GM21723 (cell line): ENCODE results near the gene NR6A1.

Experiments used
- ATAC-seq: cut with Tn5 transposase; IDR thresholded peaks from one replicate; pipeline ENCODE4 v1.9.1; 2021; ENCODE audit warnings: mild to moderate bottlenecking, moderate library complexity; ENCODE audit not compliant: unreplicated experiment

Gene NR6A1

GRCh38 chr9:124507880-124508423 is 263.2 kb downstream of the NR6A1 start:
- no peak for ATAC-seq

DNA sequence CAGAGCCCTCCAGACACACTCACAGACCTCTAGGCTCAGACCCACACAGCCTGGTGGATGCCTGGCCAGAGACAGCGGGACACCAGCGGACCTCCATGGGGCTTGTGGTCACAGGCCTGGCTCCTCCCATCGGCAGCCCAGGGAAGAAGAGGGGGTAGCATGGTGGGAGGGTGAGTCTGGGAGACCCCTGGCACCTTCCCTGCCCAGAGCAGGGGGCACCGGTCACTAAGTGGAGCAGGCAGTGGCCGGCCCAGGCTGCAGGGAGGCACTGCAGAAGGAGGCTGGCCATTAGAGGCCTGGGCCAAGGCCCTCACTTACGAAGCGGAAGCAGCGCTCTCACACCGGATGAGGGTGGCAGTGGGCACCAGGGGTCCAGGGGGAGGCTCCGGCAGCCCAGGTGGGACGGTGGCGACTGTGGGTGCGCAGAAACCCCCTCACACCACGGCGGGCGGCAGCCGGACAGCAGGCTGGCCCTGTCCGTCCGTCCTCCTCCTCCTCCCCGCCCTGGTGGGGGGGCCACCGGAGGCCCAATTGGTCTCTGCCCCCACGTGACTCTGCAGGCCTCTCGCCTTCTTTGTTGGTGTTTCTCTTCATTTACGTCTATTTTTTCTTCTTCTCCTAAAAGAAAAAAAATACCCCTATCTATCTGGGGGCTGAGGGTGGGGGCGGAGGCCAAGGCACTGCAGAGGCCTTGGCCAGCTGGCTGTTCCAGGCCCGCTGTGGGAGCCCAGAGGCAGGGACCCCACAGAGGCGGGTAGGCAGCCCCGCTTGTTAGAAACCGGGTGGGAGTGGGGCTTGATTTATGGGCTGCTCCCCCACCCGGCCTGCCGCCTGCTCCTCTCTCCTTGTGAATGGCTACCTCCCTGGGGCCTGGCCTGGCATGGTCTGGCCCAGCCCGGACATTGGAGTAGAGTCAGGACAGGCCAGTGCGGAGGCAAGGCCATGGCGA is 263.9 kb downstream of the NR6A1 start, which contains the start of gene NR5A1:
Gene NR5A1 (minus strand): TSS at position 469 of the 949 bp plus-strand sequence. CDS start 4,004 bp downstream, outside the sequence.
- ATAC-seq: no peak

DNA sequence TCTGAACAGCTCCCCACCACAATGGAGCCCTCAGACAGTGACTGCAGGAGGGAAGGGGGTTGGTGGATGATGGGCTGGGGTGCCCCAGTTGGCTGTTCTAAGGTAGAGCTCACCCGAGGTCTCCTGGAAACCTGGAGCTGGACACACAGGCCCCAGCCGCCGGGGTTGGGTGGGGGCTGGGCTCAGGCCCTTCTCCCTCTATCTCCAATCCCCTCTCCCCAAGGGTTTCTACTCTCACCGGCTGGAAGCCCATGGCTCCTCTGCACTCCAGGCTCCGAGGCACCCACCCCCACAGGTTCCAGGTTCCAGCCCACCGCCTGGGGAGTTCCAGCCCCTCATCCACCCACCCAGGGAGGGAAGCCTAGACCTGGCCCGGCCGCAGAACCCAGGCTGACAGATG is 264.7 kb downstream of the NR6A1 start:
- no peak for ATAC-seq

- ATAC-seq: no peak
Measured at GRCh38 chr9:124505901-124506346, 265.2 kb downstream of the NR6A1 start.

DNA sequence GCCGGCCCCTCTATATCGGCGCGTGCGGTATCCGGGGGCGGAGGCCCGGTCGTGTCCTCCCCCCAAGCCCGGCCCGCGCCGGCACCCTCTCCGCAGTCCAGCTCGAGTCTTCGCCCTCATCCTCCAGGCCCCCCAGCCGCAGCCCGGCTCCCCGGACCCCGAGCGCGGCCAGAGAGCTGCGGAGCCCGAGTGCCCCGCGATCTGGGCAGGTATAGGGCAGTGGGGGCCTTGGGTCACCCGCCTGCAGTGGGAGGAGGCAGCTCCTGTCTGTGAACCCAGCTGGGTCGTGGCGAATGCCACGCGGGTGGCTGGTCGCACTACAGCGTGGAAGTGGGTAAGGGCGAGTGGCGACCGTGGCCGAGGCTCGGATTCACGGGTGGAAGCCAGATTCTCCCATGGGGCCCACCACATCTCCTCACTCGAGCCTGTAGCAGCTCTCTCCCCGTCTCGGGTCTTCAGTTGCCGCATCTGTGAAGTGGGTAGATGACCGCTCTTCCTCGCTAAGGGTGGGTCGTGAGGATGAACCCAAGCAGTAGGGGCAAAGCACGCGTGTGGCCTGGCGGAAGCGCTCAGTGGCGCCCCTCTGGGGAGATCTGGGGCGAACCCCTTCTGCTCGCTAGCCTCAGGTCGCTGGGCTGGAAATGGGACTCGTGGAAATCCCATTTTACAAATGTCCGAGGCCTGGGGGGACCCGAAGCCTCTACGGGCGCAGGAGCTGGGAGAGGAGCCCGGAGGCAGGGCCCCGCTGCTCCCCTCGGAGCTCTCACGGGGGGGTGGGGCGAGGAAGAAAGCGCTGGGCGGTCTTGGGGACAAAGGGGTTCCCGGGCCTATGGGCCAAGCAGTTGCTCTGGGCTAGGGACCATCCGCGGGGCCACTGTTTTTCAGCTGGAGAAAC is 265.9 kb downstream of the NR6A1 start:
- ATAC-seq: no peak

DNA sequence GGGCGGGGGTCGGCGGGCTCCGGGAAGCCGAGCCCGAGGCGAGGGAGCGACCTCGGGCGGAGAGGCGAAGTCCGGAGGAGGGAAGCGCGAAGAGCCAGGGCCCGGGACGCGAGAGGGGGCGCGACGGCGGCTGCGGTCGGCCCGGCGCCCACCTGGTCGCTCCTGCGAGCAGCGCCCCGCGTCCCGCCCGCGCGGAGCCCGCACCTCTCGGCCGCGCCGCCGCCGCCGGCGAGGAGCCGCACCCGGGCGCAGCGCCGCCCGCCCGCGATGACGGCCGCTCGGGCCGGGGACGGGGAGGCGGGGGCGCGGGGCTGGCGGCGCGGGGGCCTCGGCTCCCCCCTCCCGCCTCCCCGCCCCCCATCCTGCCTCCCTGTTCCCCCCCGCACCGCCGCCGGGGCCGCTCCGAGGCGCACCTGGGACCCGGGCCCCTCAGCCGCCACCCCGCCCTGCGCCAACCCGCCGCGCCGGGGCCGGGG is 266.5 kb downstream of the NR6A1 start:
- ATAC-seq: no peak

DNA sequence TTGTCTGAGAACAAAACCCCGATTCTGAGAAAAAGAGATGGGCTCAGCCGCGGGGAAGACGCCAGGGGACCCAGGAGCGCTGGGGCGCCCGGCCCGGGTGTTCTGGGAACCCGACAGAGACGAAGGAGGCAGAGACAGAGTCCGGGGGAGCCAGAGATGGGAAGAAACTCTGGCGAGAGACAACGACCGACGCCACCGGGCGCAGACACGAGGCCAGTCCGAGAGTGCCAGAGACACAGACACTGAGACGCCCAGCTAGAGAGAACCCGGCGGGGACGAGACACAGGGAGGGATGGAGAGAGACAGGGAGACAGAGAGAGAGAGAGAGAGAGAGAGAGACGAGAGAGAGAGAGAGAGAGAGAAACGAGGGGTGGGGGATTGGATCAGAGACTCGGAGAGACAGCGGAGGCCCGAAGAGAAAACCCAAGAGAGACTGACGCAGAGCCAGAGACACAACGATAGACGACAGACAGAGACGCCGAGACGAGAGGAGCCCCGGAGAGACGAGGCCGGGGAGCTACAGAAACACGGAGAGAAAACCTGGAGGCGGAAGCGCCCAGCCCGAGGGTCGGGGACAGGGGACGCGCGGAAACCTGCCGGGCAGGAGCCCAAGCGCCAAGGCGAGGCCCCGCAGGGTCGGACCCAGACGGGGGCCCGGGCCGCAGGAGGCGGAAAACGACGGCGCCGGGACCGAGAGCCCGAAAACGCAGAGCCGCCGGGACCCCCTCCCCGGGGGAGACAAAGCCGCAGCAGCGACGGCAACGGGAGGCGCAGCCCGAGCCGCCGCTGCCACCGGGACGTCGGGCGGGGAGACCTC is 267.2 kb downstream of the NR6A1 start:
- ATAC-seq: no peak

GRCh38 chr9:124502711-124503702 is 268.1 kb downstream of the NR6A1 start:
- ATAC-seq: no peak

GRCh38 chr9:124501771-124502320 is 269.3 kb downstream of the NR6A1 start:
- ATAC-seq: no peak

DNA sequence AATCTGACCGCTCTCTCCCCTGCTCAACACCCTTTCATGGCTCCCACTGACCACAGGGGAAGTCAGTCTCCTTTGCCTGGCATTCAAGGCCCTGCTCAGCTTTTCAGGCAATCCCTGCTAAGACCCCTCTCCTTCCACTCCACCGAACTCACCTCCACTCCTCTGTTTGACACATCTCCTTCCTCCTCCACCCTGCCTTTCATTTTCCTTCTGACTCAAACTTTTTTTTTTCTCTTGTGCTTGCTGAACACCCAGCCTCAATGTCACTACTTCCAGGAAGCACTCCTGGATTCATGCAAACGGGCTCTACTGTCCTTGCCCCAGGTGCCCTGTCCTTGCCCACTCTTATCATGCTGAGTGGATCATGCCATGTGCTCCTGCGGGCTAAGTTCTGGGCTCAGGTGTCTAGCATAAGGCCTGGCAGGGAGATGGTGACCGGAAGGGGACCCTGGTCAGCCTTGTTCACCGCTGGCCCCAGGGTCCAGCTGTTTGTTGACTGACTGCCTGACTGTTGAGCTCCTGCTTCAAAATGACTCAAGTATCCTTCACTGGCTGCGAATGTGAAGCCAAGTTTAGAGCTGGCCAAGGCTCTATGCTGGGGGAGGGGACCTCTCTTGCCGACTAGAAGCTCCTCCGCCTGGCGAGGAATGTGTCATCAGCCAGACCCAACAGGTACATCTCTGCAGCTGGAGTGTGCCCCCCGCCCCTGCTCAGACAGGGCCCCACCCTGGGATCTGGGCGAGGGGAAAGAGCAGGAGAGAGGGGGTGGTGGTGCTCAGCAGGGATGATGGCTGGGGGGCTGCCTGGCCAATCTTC is 270.1 kb downstream of the NR6A1 start:
- ATAC-seq: no peak

GRCh38 chr9:124500028-124500795 is 270.9 kb downstream of the NR6A1 start:
- no peak for ATAC-seq

DNA sequence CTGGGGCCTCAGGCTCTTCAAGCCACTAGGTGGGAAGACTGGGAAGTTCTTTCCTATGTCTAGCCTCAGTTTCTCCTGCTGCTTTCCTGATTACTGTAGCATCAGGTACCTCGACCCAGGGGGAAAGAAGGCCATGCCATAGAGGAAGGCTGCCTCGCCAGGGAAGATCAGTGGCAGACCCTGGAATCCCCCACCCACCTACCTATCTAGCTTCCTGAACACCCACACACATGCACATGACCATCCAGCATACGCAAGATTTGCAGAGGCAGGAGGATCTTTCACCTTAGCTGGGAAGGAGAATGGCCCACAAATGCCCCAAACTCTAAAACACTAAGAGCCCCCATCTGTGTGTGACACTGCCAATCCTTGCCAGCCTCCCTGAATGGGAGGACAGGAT is 271.9 kb downstream of the NR6A1 start:
- ATAC-seq: no peak

GRCh38 chr9:124498499-124499146 is 272.5 kb downstream of the NR6A1 start:
- no peak for ATAC-seq

GRCh38 chr9:124498040-124498439 is 273.1 kb downstream of the NR6A1 start:
- ATAC-seq: no peak

GRCh38 chr9:124497441-124497840 is 273.7 kb downstream of the NR6A1 start:
- no peak for ATAC-seq

DNA sequence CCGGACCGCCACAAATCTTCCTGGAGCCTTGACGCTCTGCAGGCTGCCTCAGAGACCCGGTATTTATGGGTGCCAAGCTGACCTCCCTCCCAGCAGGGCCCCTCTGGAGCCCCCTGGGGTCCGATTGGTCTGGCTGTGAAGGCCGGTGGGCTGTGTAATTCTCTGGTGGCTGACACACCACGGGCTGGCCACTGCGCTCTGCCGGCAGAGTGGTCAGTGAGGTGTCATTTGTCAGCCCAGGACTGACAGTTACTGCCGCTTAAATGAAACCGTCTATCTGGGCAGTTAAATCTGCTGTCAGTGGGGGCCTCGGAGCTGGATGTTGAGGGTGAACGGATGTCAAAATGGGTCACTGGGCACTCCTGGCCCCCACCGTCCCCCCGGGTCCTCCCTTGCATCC is 274.6 kb downstream of the NR6A1 start:
- no peak for ATAC-seq

DNA sequence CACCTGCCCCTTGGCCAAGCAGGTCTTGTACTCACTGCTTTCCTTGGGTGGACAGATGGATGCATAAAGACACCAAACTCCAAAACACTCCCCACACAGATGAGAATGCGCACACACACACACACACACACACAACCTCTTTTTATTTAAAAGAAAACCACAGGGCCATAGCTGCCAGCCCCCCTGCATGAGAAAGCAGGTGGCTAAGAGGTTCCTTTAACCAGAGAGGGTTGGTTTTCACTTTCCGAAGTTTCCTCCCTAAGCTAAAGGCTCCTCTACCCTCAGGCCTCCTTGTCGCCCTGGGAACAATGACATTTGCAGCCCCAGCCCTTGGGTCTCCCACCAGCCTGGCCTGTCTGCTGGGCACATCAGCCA is 275.0 kb downstream of the NR6A1 start:
- no peak for ATAC-seq
